Occipital lobe (tissue), 2 donors: ENCODE results near the gene NCDN. TPM values are rescaled to one million over a fixed set of nuclear protein-coding genes. Genes with fewer than 3 reads are reported as not detected.

Experiments
- DNase-seq: peaks from one replicate; lab custom pipeline; 2025; lab: John Stamatoyannopoulos, UW
- total RNA-seq: library from RNA; depleted of rRNA; stranded (reverse); fragments of >200 nt; gene quantifications from one replicate; pipeline ENCODE4 v1.2.3, GENCODE V29; 2014

NCDN gene, protein sequence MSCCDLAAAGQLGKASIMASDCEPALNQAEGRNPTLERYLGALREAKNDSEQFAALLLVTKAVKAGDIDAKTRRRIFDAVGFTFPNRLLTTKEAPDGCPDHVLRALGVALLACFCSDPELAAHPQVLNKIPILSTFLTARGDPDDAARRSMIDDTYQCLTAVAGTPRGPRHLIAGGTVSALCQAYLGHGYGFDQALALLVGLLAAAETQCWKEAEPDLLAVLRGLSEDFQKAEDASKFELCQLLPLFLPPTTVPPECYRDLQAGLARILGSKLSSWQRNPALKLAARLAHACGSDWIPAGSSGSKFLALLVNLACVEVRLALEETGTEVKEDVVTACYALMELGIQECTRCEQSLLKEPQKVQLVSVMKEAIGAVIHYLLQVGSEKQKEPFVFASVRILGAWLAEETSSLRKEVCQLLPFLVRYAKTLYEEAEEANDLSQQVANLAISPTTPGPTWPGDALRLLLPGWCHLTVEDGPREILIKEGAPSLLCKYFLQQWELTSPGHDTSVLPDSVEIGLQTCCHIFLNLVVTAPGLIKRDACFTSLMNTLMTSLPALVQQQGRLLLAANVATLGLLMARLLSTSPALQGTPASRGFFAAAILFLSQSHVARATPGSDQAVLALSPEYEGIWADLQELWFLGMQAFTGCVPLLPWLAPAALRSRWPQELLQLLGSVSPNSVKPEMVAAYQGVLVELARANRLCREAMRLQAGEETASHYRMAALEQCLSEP
- total RNA-seq, result 59.7 TPM

DNA sequence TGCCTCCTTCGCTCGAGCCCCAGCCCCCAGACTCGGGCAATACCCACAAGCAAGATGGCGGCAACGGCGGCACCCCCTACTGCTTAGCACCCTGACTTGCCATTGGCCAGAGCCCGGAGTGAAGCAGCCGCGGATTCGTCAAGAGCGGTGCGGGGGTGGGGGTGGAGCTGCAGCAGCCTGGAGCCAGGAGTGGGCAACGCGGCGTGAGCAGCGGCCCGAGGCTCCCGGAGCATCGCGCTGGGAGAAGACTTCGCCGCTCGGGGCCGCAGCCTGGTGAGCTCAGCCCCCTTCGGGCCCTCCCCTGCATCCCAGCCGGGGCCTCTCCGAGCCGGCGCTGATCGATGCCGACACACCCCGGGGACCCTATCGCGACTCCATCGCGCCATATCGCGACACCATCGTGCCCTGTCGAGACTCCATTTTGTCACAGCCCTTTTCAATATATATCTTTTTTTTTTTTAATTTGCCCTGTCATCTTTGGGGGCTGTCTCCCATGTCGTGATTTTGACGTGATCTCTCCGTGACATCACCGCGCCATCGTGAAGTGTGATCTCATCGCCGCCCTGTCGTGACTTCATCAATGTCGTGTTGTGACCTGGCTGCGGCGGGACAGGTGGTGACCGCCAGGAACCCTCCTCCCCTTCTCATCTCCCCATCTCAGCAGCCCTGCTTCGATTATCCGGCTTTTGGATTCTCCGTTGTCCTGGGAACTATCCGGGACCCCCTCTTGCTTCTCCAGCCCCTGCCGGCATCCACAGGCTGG, at the start of gene NCDN:
TSS of gene NCDN (plus strand) at position 189 of the 763 bp plus-strand sequence. CDS start at position 581, 392 bp downstream.
- DNase-seq, result peak; percentile 96

DNA sequence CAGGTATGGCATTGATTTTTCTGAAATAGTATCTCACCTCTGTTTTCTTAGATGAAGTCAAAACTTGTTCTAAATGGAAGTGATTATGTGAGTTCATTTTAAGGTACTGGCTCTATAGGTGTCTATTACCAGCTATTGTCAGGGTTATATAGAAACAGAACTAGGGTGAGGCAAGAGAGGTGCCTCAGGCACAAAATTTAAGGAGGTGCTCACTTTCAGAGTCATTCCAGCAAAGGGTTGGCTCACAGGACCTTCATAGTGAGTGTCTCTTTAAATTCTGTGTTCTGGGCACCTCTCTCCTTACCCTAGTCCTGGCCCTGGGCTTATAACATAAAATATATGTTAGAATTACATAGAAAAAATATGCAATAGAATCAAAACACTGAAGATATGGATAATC, 49.7 kb upstream of the NCDN start:
- DNase-seq, result no peak

DNA sequence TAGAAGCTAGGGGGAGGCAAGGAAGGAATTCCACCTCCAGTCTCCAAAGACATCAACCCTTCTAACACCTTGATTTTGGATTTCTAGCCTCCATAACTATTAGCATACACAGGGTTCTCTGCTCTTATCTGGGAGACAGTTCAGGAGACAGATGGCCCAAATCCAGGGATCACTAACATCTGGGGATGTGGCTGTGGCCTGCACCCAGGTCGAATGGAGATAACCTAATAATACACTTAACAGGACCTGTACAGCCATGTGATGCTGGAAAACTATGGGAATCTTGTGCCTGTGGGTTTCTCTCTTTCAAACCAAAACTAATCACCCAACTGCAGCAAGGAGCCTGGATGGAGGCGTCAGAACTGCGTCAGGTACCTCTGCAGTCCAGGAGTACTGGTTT, 48.0 kb upstream of the NCDN start:
- no peak for DNase-seq

DNA sequence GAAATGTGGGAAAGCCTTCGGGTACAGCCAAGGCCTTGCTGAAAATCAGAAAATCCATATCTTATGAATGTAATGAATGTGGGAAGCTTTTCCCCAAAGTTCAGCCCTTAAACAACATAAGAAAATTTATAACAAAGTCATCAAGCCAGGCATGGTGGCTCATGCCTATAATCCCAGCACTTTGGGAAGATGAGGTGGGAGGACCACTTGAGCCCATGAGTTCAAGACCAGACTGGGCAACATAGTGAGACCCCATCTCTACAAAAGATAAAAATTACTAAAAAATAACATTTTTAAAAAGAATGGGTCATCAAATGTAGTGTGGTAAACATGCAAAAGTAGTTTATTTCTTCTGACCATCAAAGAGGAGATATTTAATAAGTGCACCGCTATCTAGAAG, 46.3 kb upstream of the NCDN start:
- DNase-seq, result no peak

DNA sequence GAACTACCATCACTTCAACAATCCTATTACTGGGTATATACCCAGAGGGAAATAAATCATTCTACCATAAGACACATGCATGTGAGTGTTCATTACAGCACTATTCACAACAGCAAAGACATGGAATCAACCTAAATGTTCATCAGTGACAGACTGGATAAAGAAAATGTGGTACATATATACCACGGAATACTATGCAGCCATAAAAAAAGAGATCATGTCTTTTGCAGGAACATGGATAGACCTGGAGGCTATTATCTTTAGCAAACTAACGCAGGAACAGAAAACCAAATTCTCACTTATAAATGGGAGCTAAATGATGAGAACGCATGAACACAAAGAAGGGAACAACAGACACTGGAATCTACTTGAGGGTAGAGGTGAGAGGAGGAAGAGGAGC, 39.4 kb upstream of the NCDN start:
- DNase-seq, result no peak

DNA sequence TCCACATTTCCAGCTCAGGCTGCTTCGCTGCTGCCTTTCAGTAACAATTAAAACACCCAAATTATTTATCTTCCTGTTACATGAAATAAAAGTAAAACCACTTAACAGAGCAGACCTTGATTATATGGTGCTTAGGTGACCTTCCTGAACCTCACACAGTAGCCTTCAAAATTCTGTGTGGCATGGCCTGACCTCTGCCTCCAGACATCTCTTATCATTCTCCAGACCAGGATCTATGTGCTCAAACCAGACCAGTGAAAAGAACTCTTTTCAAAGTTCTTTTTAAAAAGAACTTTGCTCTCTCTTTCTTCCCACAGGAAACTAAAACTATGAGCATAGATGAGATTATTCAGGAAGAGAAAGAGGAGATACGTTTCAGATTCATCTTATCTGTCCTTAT, 38.2 kb upstream of the NCDN start:
- no peak for DNase-seq

DNA sequence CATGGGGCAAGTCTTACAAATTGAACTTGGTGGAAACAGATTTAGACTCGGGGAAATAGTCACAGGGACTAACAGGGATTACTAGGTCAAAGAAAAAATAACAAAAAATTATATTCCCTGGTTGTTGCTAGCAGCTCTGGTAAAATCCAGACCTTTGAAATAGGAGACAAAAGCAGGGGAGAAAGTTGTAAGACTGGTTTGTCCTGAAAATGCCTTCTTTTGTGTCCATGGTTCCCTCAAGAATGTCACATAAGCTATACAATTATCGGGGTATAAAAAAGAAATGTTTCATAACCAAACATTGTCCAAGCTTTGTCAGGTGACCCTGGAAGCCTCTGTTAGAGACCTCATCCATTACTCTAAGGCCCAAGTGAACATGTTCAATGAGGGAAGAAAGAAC, 33.5 kb upstream of the NCDN start:
- no peak for DNase-seq

DNA sequence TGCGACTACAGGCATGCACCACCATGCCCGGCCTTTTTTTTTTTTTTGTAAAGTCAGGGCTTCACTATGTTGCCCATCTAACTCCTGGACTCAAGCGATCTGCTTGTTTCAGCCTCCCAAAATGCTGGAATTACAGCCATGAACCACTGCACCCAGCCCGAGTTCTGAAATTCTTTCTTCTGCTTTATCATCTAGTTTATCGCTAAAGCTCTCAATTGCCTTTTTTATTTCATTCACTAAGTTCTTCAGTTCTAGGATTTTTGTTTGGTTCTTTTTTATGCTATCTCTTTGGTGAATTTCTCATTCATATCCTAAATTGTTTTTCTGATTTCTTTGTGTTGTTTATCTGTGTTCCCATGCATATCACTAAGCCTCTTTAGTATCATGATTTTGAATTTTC, 27.4 kb upstream of the NCDN start:
- DNase-seq, result no peak

DNA sequence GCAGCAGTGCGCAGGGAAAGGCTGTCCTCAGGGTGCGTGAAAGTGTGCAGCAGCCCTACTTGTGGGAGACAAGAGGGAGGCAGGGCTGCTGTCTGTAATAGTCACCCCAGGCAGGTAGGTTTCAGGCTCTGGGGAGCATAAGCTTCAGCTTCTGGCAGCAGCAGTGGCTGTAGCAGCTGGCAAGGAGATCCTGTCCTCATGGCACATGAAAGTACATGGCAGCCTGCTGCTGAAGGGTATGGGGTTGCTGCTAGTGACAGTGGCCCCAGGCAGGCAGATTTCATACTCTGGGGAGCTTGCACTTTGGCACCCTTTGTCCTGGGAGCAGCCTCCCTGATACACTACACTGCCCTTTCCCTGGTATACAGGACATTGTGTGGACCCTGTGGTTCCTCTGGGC, 26.7 kb upstream of the NCDN start:
- no peak for DNase-seq

DNA sequence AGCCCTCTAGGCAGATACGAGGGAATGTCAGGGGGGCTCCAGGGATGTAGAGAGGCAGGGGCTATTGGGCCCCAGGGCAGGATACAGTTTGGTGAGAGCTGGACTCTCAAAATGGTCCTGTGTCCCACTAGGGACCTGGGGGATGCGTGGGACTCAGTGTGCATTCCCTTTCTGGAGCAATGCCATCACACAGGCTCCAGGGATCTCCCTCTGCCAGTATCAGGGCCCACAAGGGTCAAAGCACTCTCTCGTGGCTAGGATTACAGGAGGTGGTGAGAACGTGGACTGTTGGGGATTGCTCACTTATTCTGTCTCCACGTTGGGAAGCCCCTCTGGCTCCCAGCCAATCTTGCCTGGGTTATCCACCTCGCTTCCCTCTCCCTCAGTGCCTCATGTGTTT, 26.2 kb upstream of the NCDN start:
- DNase-seq, result no peak

DNA sequence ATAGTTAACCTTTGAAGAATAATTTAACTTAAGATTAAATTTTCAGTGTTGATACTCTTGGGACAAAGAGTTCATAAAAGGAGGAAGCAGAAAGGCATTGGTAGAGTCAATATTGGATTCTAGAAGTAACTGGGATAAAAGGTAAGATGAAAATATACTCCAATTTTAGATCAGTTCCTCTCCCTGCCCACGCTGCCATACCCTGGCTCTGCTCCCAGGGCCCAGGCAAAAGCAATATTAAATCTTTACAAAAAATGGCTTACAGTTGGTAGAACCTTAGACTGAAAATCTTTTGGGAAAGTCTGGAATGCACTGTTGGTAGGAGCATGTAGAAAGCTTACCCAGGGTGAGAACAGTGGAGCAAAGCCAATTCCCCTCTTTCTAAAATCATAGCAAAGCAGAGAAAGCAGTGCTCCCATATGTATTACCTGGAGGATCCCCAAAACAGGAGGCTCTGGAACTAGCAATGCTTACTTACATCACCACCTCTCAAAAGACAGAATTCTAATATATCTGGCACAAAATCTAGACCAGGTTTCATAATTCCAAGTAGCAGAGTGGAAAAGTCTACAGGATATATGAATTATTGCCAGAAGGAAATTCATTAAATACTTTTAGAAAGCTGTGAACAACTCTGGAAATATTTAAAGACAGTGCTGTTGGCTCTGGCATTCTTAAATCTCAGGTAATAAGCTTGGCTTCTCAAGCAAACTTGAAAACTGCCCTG, 24.9 kb upstream of the NCDN start:
- peak; percentile 23 for DNase-seq

DNA sequence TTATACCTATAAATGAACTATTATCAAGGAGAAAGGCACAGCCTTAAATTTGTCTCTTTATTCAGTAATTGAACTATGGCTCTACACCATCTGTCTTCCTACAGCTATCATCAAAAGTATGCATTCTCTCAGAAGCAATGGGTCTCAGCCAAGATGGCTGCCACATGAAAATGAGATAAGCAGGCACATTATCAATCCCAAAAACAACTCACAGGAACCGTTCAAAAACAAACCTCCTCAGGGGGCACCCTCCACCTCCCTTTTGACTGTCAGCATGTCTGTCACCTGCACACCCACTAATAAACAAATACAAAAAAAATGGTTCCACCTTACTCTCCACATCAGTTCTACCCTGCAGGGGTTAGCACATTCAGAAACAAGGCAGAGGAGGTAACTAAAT, 24.0 kb upstream of the NCDN start:
- no peak for DNase-seq

DNA sequence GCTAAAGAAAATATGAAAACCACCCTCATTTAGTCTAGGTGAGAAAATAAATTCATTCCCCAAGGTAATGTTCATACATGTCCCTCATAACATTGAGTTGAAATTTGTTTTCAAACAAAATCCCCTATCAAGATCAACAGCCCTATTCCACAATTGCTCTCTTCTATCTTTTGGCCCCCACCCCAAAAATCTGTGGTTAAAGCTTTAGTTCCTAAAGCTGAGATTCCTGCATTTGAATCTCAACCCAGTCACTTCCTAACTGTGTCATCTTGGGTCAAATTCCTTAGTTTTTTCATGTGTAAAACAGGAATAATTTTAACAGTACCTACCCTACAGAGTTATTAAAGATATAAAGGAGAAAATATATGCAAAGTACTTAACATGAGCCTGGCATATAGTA, 22.4 kb upstream of the NCDN start:
- no peak for DNase-seq

DNA sequence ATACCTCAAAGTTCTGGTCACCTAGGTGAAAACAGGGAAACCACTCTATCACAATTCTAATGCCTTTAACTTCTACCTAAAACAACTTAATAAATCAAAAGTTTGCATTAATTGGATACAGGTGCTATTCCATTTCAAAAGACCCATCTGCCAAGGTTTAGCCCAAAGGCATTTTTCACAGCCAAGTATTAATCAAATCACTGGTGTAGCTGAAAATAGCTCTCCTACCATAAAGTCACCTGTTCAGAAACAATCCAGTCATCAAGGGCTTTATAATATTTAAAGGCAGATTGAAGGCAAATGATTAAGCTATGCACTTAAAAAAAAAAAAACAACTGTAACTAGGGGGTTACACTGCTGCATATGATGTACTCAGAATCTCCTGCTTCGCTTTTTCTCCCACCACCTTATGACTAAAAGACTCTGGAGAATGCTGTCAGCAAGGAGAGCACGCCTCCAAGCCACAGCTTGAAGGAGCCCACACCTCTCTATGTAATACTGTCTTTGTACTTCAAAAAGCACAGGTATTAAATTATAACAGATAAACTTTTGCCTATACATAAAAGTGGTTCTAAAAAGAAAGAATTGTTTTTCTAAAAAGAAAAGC, 20.9 kb upstream of the NCDN start:
- no peak for DNase-seq

DNA sequence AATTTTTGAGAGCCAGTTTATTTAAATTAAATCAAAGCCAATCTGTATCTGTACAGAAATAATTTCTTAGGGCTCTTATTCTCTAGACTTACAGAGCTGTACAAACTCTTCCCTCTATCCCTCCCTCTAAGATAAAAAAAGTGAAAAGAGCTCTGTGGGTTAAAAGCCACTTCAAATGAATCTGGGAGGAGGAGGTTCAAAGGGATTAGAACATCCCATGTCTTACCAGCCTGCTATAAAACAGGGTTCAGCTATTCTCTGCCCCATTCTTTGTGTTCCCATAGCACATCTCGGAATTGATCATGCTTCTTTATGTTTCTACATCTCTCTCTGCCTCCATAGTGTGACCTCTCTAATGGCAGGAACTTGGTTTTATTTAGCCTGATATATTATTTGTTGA, 19.8 kb upstream of the NCDN start:
- DNase-seq, result no peak

DNA sequence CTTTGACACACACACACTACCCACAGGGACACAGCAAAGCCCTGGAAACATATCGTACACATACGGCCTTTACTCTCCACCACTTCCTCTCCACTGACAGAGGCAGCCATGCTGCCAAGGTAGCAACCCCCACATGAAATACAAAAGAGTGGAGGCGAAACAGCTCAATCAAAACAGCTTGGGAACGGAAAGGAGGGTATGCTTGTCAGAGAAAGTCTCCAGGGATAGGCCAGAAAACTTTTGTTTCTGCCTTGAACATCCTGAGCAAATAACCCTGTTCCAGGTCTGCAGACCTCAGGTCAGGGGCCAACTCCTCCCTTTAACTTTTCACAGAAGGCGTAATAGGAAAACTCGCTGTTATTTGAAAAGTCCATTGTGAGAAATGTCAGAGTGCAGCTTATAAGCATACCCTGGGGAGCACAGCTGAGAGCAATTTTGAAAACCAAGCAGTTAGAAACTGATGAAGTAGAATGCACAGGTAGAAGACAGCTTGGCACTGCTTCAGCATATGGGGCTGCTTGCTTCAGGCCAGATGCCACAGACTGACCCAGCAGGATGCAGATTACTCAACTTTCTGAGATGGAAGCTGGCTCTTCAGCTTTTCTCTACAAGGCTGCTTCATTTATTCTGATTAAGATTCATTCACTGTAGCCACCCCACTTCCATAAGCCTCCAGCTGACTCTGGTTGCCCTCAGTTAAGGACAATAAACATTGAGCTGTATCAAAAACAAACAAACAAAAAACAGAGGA, 18.4 kb upstream of the NCDN start:
- DNase-seq, result no peak

DNA sequence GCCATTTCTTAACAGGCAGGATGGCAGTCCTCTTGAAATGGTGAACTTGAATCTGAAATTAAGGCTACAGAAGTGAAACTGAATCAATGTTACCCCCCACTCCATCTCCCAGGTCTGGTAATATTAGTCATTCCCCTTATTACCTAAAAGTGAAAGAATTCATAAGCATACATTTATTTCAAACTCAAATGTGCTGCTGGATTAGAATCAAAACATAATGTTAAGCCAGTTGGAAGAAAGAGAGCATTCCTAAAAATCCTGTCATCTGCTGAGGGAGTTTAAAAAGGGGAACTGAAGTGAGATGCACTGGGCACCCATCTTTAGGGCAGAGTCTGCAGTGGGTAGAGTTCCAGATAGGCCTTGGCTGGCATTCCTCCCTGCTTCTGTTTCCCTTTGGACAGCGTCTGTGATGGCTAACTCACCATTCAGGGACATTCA, 17.8 kb upstream of the NCDN start:
- DNase-seq, result no peak

DNA sequence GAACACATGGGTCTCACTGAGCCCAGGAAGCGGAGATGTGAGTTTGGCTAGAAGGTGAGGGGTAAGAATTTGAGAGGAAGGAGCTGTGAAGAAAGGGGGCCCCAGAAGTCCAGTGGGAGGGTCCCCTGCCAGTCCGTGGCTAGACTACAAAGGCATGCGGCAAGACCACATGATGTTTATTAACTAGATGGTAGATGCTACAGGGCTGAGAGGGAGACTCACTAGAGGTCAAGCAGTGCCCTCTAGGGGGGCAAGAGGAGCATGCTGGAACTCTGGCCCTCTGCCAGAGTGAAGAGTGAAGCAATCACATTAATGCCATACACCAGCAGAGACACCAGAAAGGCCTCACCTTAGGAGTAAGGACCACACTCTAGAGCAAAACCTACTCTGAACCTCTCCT, 12.6 kb upstream of the NCDN start:
- no peak for DNase-seq

DNA sequence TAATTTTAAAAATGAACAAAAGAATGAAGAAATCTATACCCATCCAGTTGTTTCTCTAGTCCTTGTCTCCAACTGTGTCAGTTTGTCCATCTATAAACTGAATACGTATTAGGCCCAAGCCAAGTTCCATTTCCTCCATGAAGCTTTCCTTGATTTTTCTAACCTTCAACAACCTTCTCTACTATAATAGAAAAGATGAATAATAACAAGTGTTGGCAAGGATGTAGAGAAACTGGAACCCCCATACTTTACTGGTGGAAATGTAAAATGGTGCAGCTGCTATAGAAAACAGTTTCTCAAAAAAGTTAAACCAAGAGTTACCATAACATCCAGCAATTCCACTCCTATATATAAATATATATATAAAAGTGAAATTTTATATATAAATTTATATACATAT, 11.0 kb upstream of the NCDN start:
- DNase-seq, result no peak

DNA sequence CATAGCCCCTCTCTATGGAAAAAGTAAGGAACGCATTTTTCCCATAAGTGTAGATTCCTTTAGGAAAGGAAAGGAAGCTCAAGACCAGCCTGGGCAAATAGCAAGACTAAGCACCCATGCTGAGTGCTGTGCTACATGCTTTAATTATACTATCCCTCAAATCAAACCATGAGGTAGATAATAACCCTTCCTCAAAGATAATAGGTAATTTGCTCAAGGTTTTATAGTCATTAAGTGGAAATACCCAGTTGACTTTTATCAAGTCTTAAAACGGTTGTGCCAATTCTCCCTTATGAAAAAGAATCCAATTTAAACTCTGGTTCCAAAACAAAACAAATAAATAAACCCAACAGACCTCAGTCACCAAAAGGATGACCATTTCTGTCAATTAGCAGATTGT, 3.7 kb upstream of the NCDN start:
- no peak for DNase-seq
